Activated naive CD4-positive, alpha-beta T cell (primary cell): ENCODE data around the gene TBC1D5.

Source experiments
- DNase-seq, 4 experiments: peaks; one replicate each; lab custom pipeline; 2025; lab: John Stamatoyannopoulos, UW

Gene TBC1D5

DNA sequence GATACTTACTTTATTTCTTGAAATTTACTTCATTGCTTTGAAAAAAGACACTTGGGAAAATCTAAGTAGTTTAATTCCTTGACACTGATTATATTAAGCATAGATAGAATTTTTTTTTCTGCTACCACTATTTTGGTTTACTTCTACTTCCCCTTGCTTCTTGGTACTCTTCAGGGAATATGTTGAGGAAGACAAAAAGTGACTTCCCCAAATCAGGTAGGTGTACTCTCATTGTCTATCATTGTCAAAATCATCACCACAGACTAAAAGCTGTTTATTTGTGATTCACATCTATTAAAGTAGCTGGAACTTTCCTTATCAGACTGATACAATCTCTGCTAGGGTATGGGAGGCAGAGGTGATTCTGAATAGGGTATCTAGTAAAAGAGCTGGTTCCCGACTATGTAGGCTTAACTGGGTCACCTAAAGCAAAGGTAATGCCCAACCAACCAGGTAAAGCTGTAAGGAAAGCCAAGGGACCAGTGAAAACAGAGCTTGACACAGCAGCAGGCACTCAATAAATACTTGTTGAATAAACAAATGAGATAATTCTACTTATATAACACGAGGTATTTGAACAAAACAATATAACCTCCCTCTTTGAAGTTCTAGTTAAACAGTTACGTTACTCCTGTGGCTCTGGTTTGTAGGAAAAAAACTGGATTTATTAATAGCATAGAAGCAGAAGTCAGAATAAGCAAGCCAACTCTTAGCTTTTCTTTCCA is 510.7 kb downstream of the TBC1D5 start:
- no peak for DNase-seq

DNA sequence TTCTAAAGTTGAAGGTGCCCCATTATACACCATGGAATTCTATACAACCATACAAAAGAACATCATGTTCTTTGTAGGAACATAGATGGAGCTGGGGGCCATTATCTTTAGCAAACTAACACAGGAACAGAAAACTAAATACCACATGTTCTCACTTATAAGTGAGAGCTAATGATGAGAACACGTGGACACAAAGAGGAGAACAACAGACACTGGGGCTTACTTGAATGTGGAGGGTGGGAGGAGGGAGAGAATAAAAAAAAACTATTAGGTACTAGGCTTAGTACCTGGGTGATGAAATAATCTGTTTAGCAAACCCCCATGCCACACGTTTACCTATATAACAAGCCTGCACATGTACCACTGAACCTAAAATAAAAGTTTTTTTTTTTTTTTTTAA is 515.0 kb downstream of the TBC1D5 start:
- no peak for DNase-seq

DNA sequence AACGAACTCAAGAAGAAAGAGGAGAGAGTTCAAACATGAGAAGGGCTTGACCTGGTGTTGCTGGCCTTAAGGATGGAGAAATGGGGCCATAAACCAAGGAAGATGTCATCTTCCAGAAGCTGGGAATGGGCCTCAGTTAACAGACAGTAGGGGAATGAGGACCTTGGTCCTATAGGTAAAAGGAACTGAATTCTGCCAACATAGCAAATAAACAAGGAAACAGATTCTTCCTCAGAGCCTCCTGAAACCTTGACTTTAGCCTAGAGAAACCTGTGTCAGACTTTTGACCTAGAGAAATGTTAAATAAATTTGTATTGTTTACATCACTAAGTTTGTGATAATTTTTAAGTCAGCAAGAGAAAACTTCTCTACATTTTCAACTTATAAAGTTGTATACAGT is 520.9 kb downstream of the TBC1D5 start:
- DNase-seq: no peak

DNA sequence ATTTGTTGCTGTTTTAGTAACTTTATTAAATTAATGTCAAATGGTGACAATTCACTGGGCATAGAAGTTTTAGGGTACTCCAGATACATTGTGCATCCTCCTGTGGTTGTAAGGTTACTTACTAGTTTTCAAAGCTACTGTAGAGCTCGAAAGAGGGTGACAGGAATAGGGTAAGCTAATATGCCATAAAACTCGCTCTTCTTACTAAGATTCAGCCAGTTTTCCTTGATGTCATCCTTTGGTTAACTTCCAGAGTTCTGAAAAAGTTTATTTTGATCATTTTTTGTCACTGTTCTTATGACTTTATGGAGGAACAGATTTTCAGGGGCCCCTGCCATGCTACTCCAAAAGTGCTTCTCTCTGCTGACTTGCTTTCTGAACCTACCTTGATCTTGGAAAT is 522.8 kb downstream of the TBC1D5 start:
- no peak for DNase-seq

DNA sequence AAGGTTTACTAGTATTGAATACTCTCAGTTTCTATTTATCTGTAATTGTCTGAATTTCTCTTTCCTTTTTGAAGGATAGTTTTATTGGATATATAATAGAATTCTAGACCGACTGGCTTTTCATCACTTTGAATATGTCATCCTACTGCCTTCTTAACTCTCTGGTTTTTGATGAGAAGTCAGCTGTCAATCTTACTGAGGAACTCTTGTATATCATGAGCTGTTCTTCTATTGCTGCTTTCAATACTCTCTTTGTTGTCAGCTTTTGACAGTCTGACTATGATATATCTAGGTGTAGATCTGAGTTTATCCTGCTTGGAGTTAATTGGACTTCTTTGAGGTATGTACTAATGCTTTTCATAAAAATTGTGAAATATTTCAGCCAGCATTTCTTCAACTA is 523.8 kb downstream of the TBC1D5 start:
- no peak for DNase-seq

DNA sequence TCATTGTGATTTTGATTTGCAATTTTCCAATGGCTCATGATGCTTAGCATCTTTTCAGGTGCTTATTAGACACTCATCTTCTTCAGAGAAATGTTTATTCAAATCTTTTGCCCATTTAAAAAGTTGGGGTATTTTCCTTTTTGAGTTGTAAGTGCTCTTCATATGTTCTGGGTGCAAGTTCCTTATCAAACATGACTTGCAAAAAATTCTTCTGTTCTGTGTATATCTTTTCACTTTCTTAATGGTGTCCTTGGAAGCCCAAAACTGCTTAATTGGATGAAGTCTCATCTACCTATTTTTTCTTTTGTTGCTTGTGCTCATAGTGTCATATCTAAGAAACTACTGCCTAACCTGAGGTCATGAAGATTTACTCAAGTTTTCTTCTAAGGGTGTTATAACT is 524.8 kb downstream of the TBC1D5 start:
- no peak for DNase-seq

DNA sequence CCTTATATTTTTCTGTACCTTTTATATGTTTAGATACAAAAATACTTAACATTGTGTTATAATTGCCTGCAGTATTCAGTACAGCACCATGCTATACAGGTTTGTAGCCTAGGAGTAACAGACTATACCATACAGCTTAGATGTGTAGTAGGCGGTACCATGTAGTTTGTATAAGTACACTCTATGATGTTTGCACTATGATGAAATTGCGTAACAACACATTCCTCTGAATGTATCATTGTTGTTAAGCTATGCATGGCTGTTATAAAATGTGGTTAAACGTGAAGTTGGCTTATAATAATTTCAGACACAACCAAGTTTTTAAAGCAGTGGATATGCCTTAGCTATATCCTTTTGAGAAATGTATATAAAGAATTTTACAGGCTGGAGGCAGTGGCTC is 529.3 kb downstream of the TBC1D5 start:
- no peak for DNase-seq

DNA sequence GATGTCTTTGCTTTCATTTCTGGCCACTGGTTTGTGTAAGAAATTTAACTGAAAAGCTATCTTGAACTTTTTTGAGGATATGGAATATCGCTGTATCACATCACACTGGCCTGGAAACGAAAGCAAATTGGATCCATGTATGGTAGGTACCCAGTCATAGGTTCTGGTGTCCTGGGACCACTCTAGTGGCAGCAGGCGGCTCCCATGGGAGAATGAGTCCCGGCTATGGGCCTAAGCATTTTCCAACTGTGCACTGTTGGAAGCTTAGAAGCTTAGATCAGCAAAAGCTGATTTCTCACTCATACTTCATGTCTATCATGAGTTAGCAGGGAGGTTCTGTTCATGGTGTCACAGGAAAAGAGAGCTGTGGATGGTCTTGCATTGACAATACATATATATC is 534.5 kb downstream of the TBC1D5 start:
- no peak for DNase-seq

DNA sequence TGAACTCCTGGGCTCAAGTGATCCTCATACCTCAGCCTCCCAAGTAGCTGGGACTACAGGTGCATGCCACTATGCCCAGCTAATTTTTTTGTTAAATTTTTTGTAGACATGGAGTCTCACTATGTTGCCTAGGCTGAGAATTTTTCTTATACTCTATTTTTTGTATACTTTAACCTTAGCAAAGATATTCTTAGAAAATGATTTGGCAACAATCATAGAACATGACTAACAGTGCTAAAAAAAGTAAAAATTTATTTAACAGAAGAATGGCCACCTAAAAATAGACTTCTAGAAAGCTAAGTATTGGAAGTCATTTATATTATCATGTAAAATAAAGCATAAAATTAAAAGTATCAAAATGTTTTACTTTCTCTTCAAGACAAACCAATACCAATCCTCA is 535.4 kb downstream of the TBC1D5 start:
- DNase-seq: no peak

DNA sequence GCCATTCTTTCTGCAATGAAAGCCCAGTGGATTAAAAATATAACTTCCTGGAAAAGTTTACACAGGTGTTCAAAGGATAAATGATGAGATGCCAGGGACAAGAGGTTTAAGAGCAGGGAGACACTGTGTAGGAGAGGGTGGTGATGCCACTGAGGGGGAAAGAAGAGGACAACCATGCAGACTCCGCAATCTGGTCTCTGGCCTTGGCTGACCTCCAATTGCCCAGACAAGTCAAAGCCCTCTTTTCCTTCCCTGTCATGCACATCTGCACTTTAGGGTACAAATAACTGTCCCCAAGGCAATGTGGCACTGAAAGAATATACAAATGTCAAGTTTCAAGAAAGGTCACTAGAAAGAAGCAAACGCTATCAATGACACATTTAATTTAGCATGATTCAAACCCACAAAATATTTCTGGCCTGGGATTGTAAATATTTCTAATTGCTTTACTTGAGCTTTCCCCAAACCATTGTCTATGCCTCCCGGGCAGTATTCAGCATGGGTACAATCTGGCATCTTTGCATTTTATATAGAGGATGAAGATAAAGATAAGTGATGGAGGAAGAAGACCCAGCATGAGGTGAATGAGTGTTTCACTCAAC is 538.3 kb downstream of the TBC1D5 start:
- DNase-seq: no peak

DNA sequence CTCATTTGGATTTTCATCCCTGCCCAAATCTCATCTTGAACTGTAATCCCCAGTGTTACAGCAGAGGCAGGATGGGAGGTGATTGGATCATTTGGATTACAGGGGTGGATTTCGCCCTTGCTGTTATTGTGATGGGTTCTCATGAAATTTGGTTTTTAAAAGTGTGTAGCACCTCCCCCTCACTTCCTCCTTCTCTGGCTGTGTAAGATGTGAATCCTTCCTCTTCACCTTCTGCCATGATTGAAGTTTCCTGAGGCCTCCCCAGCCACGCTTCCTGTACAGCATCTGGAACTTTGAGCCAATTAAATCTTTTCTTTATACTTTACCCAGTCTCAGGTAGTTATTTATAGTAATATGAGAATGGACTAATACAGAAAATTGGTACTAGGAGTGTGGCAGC is 540.9 kb downstream of the TBC1D5 start:
- no peak for DNase-seq

DNA sequence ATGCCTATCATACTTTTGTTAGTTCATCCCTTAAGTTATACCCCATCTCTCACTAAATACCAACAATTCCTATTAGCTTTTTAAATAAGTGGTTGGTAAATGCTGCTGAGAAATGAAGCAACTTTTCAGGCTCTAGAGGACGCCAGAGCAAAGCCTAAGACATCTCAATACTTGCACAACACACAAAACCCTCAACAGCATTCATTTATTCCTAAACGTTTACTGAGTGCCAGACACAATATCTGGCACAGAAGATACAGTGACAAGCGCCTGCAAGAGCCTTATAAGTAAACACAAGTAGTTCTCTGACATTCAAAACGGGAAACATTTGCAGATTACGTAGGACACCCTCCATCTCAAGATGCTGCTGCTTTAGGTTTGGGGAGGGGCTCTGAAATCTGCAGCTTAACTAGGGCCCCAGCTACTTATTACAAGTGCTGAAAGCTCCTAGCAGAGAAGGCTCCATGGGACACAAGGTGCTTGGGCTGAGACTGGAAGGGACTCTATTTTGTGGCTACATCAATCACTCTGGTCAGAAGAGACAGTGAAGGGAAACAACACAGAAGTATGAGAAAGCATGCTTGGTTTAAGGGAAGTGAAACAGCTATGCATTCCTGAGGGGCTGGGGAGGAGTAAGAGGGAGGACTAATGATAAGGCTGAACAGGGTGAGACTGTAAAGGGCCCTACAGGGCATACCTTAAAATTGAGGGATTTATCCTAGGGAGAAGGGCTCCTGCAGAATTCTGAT is 546.4 kb downstream of the TBC1D5 start:
- no peak for DNase-seq

DNA sequence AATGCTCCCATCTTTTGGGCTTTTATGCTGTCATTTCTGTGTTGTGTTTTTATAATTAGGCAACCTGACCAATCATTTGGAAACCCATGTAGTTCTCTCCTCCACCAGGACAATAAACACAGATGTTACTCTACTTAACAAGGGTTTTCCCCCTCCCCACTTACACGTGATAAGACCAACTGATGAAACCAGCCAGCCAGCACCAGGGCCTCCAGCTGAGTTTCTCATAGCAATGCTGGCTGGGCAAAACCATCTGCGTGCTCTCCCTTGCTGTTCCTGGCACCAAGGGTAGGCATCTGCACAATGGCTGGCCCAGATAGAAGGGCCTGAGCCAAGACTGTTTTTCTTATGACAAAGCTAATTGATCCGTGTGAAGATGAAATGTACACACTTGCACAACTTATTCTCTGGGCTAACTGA is 547.2 kb downstream of the TBC1D5 start:
- no peak for DNase-seq

DNA sequence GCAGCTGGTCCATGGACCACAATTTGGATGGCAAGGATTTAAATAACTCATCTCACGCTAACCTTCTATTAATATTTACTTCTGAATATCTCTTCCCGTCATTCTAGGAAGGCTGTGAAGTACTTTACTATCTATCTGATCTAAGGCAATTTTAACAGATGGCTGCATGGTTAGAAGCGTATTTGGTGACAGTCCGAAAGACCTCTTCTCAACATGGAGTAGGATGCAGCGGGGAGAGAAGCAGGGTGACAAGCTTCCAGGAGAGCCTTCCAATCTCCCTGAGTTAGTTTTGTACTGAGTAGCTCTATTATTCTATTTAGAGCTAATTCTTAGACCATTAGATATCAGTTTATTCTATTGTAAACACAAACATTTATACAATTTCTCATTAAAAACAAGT is 548.3 kb downstream of the TBC1D5 start:
- no peak for DNase-seq

DNA sequence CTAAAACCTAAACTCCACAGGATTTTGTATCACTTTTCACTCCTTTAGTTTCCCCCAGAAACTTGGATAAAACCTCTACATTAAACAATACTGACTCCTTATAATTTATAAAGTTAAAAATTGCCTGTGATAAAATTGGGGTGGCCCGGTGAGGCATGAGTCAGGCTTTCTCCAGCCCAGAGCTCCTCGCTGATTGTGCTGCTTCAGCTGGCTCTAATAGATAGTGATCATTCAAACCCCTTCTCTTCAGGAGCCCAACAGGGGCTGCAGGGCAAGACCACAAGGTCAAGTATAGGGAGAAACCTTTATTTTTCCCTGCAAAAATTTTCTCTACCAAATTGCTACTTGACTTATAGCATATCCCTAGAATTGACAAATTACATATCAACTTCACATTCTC is 549.4 kb downstream of the TBC1D5 start:
- no peak for DNase-seq

DNA sequence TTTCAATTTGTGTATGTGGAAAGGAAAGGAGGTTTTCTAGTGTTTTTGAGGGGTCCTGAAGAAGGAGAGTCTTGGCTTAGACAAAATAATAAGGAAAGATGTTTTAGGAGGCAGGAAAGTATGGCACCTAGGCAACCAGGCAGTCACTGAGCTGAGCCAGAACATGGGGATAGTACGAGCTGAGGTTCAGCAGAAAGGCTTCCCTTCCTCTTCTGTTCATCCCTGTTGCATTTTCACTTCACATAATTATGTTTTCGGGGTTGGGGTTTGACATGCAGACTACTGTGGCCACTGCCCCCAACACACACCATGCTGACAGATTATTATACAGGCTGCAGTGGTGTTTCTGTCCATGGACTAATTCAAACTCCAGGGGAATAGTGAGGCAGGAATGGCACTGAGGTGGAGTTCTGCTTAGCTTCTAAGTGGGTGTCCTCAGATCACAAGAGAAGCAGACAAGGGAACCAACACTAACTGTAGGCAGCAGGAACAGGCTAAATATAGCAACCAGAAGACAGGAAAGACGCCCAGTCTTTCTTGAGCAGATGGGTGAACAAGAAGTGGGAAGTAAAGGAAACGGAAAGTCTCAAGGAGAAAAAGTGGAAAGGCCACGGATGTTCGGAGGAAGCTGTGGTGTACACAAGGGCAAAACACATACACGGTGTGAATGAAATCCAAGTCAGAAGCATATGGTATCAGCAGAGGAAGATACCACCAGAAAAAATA is 551.9 kb downstream of the TBC1D5 start:
- DNase-seq: no peak

DNA sequence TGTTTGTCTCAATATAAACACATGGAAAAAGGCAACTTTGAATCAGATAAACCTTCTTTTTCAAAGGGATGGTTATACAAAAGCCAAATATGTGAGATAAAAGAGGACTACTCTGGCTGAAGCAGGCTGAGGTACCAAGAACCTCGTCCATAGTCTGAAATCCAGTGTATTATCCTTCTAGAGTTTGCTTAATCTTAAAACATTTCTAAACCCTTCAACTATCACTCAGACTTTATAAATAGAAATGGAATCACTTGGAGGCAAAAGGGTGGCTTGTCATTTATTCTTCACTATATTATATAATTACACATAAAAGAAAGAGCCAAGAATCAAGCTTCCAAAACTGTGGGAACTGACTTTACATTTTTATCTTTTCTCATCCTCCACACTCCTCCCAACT is 554.1 kb downstream of the TBC1D5 start:
- no peak for DNase-seq

DNA sequence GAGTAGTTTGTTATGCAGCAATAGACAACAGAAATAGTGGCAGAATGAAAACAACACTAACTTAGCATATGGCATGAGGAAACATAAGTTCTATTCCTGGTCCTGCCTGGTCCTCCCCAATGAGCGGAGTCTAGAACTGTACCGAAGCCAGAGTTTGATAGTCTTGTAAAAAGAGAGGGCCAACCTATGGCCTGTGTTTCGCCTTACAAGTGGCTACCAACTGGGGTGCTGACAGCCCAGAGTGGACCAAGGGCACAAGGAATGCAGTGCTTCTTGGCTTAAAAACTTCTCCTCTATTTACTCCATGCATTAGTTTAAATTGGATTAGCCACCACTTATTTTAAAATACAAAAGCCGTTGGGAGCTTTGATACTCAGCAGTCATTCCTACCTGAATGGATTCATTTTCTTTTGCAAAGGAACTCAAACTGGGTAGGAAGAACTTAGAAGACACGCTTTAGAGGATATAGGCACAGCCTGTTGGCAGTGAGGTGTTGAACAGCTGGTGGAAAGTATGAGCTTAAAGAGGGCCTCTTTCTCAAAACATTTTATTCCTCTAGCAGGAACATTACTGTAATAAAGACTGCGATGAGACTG is 554.7 kb downstream of the TBC1D5 start:
- DNase-seq: no peak

DNA sequence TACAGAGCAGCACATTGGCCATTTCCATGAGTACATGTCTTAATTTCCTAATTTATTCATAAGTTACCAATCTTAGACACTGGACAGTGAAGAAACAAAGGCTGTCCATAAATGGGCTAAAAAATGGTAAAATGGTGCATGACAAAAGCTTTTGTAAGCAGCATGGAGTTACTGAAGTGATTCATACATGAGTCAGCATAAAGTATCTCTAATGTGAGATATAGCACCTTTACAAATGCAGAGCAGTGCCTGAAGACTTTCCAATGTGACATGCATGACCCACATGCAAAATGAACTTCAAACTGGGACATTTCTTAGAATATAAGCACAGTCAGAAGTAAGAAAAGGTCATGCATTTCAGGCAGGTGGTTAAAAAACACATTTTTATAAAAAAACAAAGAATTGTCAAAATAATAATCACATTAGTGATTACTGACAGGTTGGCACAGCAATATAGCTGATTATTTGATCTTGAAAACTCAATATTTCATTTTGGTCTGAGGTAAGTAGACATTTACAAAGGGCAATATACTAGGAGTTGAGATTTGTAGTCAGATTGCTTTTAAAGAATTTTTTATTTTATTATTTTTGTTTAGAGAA is 558.4 kb downstream of the TBC1D5 start:
- no peak for DNase-seq

DNA sequence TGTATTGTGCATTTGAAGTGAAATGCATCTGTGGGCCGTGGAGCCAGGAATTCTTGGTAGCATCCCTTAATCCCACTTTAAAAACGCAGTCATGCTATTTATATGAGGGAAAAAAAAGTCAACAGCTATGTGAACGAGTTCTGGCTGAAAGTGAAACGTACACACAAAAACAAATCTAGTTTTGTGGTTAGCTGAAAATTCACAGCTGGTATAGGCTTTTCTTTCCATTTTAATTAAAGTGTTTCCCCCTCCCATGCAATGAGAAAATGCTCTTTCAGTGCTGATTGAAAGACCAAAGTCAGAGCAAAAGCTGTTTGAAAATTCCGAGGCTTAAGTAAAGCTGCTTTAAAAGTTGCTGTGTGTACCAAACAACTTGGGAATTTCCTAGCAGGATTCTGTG is 560.3 kb downstream of the TBC1D5 start:
- DNase-seq: no peak

DNA sequence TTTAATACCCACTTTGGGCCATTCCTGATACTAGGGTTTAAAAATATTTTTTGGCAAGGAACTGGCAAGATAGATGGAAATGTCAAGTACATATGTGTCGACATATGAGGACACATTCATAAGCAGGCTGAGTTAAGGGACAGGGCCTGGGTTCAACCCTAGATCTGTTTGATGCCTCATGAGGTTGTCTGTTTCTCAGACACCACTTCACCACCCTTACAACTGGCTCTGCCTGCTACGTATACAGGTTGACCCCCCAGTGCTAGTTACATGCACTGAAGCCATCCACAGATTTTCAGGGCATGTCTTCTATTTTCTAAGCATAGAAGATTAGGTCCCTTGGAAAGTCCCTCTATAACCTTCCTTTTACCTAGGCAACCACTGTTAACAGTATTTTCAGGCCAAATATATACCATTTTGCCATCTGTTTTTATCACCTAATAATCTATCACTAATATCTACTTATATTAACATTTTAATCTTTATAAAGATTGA is 561.0 kb downstream of the TBC1D5 start:
- DNase-seq: no peak
